K562 (cell line): ENCODE measurements around the gene CCDC78. TPM values are rescaled to one million over a fixed set of nuclear protein-coding genes. Genes with fewer than 3 reads are reported as not detected.
A peak's percentile ranks its signal among the peaks of the same experiment; 100 is the strongest.

ENCODE experiments used
- BHLHE40 ChIP-seq: IDR thresholded peaks from 2 replicates; pipeline ENCODE4 v1.6.1; 2011; ENCODE audit warnings: low read length, improper control_type of control experiment
- HEY1 ChIP-seq: fragments of 250-450 bp; sonication (Bioruptor Pico); IDR thresholded peaks from 2 replicates; pipeline ENCODE4 v1.5.0; 2020; ENCODE audit warnings: mild to moderate bottlenecking, moderate library complexity, borderline replicate concordance
- HLTF ChIP-seq: fragments of 450-650 bp; IDR thresholded peaks from 2 replicates; pipeline ENCODE4 v1.6.1; 2016
- ILF3 ChIP-seq: fragments of 450-650 bp; IDR thresholded peaks from 2 replicates; pipeline ENCODE4 v1.6.1; 2018; ENCODE audit warnings: antibody characterized with exemption, mild to moderate bottlenecking, moderate library complexity, borderline replicate concordance
- JUN ChIP-seq, 2 experiments: sonication (generic) in 1 of 2; formaldehyde crosslinking in 1 of 2; IDR thresholded peaks; 2 replicates each; pipeline versions ENCODE4 v1.6.1 to v1.8.0; 2012 to 2022; ENCODE audit warnings: borderline replicate concordance in 2 of 2, mild to moderate bottlenecking in 2 of 2, improper control_type of control experiment in 1 of 2, low read depth in 1 of 2, low read length in 1 of 2, missing genetic modification reagents in 1 of 2
- L3MBTL2 ChIP-seq: fragments of 450-650 bp; IDR thresholded peaks from 2 replicates; pipeline ENCODE4 v1.6.1; 2016; ENCODE audit warnings: mild to moderate bottlenecking, moderate library complexity
- MIER1 ChIP-seq: fragments of 450-650 bp; IDR thresholded peaks from 2 replicates; pipeline ENCODE4 v1.6.1; 2016; ENCODE audit warnings: antibody characterized with exemption, mild to moderate bottlenecking, low read depth
- PCBP2 ChIP-seq: fragments of 200-400 bp; formaldehyde crosslinking; IDR thresholded peaks from 2 replicates; pipeline ENCODE4 v1.6.1; 2018; ENCODE audit warnings: low read length, low read depth, mild to moderate bottlenecking, moderate library complexity; ENCODE audit not compliant: poor library complexity, severe bottlenecking
- PRMT5 ChIP-seq: sonication (generic); formaldehyde crosslinking; IDR thresholded peaks from 2 replicates; pipeline ENCODE4 v1.5.0; 2020; ENCODE audit warnings: missing genetic modification reagents
- SRSF3 ChIP-seq: fragments of 200-400 bp; formaldehyde crosslinking; IDR thresholded peaks from 2 replicates; pipeline ENCODE4 v1.6.1; 2016; ENCODE audit warnings: mild to moderate bottlenecking, low read length, moderate library complexity; ENCODE audit not compliant: insufficient read depth
- U2AF1 ChIP-seq: fragments of 200-400 bp; formaldehyde crosslinking; optimal IDR thresholded peaks from 2 replicates; pipeline ENCODE3; 2017; ENCODE audit warnings: mild to moderate bottlenecking, low read depth, low read length, moderate library complexity
- ZC3H8 ChIP-seq: fragments of 450-650 bp; IDR thresholded peaks from 2 replicates; pipeline ENCODE4 v1.6.1; 2017
- ZNF224 ChIP-seq: sonication (generic); formaldehyde crosslinking; IDR thresholded peaks from 2 replicates; pipeline ENCODE4 v1.8.0; 2022; ENCODE audit warnings: mild to moderate bottlenecking, missing genetic modification reagents
- polyA plus RNA-seq, 8 experiments: library from polyadenylated mRNA; depleted of rRNA in 4 of 8; stranded (reverse) in 5 of 8; unstranded in 3 of 8; fragments of >200 nt; fragmentation: Nextera tagmentation in 2 of 8; fragmentation: Illumina TruSeq in 1 of 8; extraction: Ambion mirVana in 2 of 8; extraction: Trizol in 1 of 8; gene quantifications; 2 replicates each; pipeline versions ENCODE4 v1.2.1 to v1.2.3, GENCODE V29; 2011 to 2014; ENCODE audit warnings: inconsistent platforms in 1 of 8, missing spikeins in 1 of 8
- total RNA-seq, 7 experiments: library from RNA; depleted of rRNA in 6 of 7; stranded (reverse); fragments of >200 nt in 6 of 7; fragmentation: Illumina TruSeq in 2 of 7; extraction: Trizol in 2 of 7; gene quantifications; 2 replicates each; pipeline versions ENCODE4 v1.2.1 to v1.2.3, GENCODE V29; 2011 to 2021; ENCODE audit warnings: low replicate concordance in 1 of 7
- TF ChIP-seq, protein P1 (sequence below): fragments of 200-800 bp; sonication (Bioruptor generic); IDR thresholded peaks from 2 replicates; pipeline ENCODE4 v1.6.1; 2016; ENCODE audit warnings: missing genetic modification characterization, missing compliant biosample characterization
- TF ChIP-seq, protein P2 (sequence below): sonication (generic); formaldehyde crosslinking; IDR thresholded peaks from 2 replicates; pipeline ENCODE4 v1.8.0; 2022; ENCODE audit warnings: mild to moderate bottlenecking, missing genetic modification reagents
- TF ChIP-seq, protein P3 (sequence below), 2 experiments: fragments of 450-650 bp; conservative IDR thresholded peaks; 2 replicates each; pipeline ENCODE4 v1.6.1; 2017; ENCODE audit warnings: mild to moderate bottlenecking in 2 of 2, moderate library complexity in 2 of 2
- TF ChIP-seq, protein P4 (sequence below): sonication (generic); formaldehyde crosslinking; IDR thresholded peaks from 2 replicates; pipeline ENCODE4 v1.8.1; 2023; ENCODE audit warnings: mild to moderate bottlenecking, missing genetic modification reagents

CCDC78 gene
- total and polyA plus RNA-seq, 9 of the 15 experiments (the other 6 are each of a cell fraction or from before 2014, with no cell fraction given) = 0.24 to 17.7 (median 2.9) TPM

DNA sequence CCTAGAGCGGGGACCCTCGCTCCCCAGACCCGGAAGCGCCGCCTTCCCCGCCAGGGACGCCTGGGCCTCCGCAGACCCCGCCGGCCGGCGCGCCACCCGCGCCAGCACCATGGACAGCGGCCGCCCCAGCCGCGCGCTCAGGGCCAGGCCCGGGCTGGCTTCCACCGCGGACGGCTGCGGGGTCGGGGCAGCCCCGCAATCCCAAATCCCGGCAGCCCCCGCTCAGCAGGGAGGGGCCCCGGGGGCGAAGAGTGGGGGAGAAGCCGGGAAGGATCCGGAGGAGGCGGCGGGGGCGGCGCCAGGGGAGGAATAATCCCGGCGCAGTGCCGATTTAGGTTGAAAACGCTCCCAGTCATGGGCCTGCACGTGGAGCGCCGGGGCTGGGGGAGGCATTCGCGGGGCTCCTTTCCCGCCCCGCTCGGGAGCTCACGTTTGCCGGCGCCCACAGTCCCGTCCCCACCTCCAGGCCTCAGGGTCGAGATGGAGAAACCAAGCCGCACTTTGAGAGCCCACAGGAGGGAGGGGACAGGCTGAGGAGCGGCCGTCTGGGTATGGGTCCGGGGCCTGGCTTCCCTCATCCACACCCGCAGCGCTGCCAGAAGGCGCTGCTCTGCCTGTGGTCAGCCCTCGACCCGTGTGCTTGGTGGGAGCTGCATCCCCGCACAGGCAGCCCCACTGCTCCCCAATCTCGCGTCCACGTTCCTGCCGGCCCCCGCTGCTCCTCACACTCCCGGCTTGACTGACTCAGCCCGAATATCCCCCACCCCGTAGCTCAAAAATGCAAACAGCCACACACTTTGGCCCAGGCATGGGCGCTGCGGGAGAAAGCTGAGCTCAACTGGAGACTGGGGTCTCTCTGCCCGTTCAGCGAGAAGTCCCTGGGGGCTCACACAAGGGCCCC is 25.3 kb downstream of the CCDC78 start (continued):
- TF ChIP-seq, protein P1, sequence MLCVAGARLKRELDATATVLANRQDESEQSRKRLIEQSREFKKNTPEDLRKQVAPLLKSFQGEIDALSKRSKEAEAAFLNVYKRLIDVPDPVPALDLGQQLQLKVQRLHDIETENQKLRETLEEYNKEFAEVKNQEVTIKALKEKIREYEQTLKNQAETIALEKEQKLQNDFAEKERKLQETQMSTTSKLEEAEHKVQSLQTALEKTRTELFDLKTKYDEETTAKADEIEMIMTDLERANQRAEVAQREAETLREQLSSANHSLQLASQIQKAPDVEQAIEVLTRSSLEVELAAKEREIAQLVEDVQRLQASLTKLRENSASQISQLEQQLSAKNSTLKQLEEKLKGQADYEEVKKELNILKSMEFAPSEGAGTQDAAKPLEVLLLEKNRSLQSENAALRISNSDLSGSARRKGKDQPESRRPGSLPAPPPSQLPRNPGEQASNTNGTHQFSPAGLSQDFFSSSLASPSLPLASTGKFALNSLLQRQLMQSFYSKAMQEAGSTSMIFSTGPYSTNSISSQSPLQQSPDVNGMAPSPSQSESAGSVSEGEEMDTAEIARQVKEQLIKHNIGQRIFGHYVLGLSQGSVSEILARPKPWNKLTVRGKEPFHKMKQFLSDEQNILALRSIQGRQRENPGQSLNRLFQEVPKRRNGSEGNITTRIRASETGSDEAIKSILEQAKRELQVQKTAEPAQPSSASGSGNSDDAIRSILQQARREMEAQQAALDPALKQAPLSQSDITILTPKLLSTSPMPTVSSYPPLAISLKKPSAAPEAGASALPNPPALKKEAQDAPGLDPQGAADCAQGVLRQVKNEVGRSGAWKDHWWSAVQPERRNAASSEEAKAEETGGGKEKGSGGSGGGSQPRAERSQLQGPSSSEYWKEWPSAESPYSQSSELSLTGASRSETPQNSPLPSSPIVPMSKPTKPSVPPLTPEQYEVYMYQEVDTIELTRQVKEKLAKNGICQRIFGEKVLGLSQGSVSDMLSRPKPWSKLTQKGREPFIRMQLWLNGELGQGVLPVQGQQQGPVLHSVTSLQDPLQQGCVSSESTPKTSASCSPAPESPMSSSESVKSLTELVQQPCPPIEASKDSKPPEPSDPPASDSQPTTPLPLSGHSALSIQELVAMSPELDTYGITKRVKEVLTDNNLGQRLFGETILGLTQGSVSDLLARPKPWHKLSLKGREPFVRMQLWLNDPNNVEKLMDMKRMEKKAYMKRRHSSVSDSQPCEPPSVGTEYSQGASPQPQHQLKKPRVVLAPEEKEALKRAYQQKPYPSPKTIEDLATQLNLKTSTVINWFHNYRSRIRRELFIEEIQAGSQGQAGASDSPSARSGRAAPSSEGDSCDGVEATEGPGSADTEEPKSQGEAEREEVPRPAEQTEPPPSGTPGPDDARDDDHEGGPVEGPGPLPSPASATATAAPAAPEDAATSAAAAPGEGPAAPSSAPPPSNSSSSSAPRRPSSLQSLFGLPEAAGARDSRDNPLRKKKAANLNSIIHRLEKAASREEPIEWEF (CRISPR knock-in tag) = no peak
- TF ChIP-seq ZNF224 (CRISPR knock-in tag) (no peak), JUN (IDR thresholded peaks at IDR 0.05; ENCODE audit: borderline replicate concordance, low read depth, low read length) (no peak), JUN (CRISPR knock-in tag; IDR thresholded peaks at IDR 0.05; ENCODE audit: borderline replicate concordance) (peak; percentile 86; the same call in 1 of the 2 replicates), PCBP2 (no peak), ZC3H8 (no peak), BHLHE40 (no peak), HLTF (no peak), MIER1 (peak; percentile 80; the same call in 1 of the 2 replicates), U2AF1 (no peak), L3MBTL2 (no peak), PRMT5 (CRISPR knock-in tag) (peak; percentile 84; the same call in 1 of the 2 replicates), SRSF3 (no peak), ILF3 (no peak), HEY1 (CRISPR knock-in tag) (no peak)
- TF ChIP-seq, protein P2, sequence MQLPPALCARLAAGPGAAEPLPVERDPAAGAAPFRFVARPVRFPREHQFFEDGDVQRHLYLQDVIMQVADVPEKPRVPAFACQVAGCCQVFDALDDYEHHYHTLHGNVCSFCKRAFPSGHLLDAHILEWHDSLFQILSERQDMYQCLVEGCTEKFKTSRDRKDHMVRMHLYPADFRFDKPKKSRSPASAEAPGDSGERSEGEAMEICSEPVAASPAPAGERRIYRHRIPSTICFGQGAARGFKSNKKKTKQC = peak; percentile 83
- TF ChIP-seq, protein P3, sequence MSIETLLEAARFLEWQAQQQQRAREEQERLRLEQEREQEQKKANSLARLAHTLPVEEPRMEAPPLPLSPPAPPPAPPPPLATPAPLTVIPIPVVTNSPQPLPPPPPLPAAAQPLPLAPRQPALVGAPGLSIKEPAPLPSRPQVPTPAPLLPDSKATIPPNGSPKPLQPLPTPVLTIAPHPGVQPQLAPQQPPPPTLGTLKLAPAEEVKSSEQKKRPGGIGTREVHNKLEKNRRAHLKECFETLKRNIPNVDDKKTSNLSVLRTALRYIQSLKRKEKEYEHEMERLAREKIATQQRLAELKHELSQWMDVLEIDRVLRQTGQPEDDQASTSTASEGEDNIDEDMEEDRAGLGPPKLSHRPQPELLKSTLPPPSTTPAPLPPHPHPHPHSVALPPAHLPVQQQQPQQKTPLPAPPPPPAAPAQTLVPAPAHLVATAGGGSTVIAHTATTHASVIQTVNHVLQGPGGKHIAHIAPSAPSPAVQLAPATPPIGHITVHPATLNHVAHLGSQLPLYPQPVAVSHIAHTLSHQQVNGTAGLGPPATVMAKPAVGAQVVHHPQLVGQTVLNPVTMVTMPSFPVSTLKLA (conservative IDR thresholded peaks at IDR 0.05) = peak in 1 of 2 experiments; percentile 72; a peak in 2 of 4 replicates
- TF ChIP-seq, protein P4, sequence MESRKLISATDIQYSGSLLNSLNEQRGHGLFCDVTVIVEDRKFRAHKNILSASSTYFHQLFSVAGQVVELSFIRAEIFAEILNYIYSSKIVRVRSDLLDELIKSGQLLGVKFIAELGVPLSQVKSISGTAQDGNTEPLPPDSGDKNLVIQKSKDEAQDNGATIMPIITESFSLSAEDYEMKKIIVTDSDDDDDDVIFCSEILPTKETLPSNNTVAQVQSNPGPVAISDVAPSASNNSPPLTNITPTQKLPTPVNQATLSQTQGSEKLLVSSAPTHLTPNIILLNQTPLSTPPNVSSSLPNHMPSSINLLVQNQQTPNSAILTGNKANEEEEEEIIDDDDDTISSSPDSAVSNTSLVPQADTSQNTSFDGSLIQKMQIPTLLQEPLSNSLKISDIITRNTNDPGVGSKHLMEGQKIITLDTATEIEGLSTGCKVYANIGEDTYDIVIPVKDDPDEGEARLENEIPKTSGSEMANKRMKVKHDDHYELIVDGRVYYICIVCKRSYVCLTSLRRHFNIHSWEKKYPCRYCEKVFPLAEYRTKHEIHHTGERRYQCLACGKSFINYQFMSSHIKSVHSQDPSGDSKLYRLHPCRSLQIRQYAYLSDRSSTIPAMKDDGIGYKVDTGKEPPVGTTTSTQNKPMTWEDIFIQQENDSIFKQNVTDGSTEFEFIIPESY (CRISPR knock-in tag) = peak; percentile 66; the same call in 1 of the 2 replicates
